GM18502 (cell line): ENCODE data around the gene ZKSCAN5.
"Not testable (repeated sequence)": the region's sequence is repeated elsewhere in the genome, so short reads cannot be mapped to it uniquely, and the experiment has no call there.

Experiments
- ATAC-seq: cut with Tn5 transposase; IDR thresholded peaks from one replicate; pipeline ENCODE4 v1.9.1; 2021; ENCODE audit warnings: mild to moderate bottlenecking; ENCODE audit not compliant: unreplicated experiment, poor library complexity

ZKSCAN5 gene

DNA sequence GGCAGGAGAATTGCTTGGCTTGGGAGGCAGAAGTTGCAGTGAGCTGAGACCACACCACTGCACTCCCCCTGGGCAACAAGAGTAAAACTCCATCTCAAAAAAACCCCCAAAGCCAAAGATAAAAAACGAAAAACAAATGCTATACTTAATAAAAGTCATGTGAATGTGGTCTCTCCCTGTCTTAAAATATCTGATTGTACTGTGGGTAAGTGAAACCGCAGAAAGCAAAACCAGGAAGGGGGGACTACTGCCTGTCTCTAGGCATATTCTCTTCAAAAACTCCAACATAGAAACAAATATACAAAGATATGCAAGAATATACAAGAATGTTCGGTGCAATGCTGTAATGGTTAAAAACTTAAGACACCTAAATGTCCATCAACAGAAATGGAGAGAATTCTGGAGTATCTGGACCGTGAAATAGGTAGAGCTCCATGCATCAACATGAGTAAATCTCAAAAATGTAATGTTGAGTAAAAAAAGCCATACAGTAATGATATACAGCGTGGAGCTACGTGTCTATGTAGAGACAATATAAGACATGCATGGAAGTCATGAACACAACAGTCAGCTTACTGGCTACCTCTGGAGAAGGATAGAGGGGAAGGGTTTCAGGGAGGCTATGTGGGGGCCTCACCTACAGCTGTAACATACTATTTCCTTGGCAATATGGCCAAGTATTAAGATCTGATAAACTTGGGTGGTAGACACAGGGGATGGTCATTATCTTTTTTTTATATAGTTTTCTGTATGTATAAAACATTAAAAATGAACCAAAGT is 6.5 kb upstream of the ZKSCAN5 start:
- no peak for ATAC-seq

DNA sequence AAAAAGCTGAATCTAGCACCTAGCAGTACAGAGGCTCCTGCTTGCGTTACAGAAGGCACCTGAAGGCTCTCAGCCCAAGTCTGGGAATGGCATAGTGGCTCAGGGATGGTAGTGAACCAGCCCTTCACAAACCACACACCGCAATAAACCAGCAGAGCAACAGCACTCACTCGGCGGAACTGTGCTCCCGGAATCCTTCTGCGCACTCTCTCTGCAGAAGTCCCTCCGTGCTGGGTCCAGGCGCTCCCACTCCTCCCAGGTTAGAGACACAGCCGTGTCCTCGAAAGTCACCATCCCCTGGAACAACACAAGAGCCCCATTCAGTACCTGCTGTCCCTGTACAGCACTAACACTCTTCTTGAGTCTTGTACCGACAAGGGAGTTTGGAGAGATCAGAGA is 5.9 kb upstream of the ZKSCAN5 start:
- no peak for ATAC-seq

DNA sequence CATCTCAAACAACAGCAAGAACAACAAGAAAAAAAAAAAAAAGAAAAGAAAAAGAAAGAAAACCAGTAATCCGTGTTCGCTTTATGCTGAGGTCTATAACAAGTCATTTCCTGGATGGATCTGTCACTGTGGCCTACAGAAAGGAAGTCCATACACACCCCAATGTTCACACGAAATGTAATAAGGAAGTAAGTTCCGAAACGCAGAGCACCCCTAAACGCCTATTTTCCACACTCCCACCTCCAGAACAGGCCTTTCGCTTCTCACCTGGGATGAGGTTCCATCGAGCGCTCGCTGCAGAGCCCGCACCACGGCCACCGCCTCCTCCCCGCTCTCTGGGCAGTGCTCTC is 5.1 kb upstream of the ZKSCAN5 start:
- peak; percentile 1 for ATAC-seq

DNA sequence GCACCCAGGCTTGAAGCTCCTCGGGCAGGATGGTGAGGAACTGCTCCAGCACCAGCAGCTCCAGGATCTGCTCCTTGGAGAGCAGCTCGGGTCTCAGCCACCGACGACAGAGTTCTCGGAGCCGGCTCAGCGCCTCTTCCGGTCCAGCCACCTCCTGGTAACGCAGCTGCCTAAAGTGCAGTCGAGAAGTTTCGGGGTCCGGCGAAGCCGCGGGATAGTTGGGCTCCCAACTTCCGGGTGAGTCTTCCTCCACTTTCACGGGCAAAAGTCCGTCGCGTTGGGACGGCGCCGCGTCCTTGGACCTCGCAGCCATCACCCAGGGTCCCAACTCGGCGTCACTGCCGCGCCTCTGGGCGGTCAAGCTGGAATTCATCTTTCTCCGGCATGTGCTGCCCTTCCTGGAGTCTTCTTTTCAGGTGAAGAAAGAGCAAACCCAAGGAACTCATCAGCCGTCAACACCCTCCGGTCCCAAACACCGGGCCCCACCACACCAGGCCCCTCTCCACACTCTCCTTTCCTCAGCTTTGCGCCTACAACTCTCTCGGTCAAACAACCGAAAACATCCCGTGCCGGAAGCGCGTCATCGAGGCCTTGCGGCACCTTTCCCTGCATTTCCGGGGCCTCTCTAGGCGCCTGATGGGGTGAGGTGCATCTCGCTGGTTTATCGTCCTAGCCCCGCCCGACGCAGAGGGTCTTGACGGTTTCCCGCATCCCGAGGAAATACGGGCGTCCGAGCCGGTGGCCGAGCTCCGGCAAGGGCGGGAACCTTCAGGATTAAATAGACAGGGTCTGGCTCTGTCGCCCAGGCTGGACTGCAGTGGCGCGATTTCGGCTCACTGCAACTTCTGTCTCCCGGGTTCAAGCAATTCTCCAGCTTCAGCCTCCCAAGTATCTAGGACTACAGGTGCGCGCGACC is 4.5 kb upstream of the ZKSCAN5 start, which contains the start of gene ZNF394:
Gene ZNF394, minus strand, starts transcription at position 561 of the 916 bp plus-strand sequence. Its CDS starts 188 bp downstream, at position 373.
- peak; percentile 50 for ATAC-seq

DNA sequence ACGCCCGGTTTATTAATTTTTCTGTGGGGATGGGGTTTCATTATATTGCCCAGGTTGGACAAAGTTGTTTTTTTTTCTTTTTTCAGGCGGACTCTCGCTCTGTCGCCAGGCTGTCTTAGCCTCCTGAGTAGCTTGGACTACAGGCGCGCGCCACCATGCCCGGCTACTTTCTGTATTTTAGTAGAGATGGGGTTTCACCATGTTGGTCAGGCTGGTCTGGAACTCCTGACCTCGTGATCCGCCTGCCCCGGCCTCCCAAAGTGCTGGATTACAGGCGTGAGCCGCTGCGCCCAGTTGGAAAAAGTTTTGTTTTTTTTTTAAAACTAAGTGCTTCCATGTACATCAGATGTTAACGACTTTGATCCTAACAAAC is 3.8 kb upstream of the ZKSCAN5 start:
- no peak for ATAC-seq

DNA sequence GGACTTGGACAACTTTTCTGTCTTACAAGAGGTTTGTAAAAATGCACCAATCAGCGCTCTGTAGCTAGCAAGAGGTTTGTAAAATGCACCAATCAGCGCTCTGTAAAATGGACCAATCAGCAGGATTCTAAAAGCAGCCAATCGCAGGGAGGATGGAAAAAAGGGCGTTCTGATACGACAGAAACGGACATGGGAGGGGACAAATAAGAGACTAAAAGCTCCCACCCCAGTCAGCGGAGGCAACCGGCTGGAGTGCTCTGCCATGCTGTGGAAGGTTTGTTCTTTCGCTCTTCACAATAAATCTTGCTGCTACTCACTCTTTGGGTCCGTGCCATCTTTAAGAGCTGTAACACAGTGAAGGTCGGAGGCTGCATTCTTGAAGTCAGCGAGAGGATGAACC is 3.2 kb upstream of the ZKSCAN5 start:
- not testable (repeated sequence) for ATAC-seq

DNA sequence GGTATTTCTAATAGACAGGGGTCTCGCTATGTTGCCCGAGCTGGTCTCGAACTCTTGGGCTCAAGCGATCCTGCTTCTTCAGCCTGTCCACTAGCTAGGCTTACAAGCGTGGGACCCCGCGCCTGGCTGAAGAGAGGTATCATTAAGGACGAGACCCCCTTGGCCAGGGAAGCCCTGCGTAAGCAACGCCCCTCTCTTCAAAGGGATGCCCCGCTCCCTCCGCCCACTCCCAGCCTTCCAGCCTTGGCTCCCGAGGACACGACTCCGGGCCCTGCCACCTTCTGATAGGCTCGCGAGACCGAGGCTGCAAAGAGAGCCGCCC is 220 bp upstream of the ZKSCAN5 start:
- ATAC-seq, result no peak

DNA sequence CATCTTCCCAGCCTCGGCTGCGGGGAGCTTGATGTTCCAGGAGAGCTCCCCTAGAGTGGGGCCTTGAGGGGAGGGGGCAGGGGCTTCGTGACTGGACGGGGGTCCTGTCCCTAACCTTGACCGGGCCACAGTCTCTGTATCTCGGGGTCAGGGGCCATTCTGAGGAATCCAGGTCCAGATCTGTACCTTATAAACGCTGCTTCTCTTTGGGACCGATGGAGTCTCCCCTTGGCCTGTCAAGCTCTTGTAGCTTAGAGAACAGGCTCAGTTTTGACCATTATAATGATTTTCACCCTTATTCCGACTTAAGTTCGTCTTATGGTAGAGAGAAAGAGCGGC is 831 bp downstream of the ZKSCAN5 start:
- ATAC-seq, result peak; percentile 7

DNA sequence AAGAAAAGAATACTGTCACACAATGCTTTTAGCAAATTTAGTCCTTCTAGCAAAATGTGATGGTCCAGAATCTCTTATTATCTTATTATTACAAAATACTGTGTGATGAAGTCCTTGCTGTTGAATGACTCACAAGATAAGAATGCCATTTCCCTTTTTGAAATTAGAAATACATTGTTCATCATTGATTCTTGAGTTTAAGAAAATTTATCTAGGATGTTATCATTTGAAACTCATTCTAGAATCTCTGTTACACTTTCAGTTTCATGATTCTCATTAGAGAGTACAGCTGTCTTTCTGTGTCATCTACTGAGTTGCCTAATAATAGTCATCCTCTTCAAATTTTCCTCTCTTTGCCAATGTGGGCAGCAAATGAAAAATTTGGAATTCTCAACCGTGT is 9.6 kb downstream of the ZKSCAN5 start:
- ATAC-seq, result no peak

DNA sequence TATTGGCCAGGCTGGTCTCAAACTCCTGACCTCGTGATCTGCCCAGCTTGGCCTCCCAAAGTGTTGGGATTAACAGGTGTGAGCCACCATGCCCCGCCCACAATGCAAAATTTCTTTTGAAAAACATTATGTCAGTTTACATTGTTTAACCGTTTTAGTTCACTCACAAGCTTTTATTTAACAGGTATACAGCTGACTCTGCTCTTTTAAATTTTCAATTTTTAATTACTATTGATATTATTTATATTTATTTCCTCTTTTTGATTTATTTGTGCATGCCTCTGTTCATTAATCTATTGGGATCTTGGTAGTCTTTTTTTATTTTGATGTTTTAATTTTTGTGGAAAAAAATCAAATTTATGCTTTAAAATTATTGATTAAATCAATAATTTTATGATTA is 16.9 kb downstream of the ZKSCAN5 start:
- ATAC-seq, result no peak

DNA sequence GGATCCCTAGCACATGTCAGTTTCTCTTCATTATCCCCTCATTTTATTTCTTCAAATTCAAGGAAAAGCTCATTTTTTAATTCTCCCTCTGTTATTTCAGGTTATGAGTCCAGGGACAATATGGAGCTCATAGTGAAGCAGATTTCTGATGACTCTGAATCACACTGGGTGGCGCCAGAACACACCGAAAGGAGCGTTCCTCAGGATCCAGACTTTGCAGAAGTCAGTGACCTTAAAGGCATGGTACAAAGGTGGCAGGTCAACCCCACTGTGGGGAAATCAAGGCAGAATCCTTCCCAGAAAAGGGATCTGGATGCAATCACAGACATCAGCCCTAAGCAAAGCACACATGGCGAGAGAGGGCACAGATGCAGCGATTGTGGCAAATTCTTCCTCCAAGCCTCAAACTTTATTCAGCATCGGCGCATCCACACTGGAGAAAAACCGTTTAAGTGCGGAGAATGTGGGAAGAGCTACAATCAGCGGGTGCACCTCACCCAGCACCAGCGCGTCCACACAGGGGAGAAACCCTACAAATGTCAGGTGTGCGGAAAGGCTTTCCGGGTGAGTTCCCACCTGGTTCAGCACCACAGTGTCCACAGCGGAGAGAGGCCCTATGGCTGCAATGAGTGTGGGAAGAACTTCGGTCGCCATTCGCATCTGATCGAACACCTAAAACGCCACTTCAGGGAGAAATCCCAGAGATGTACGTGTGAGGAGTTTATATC is 21.4 kb downstream of the ZKSCAN5 start:
- no peak for ATAC-seq

DNA sequence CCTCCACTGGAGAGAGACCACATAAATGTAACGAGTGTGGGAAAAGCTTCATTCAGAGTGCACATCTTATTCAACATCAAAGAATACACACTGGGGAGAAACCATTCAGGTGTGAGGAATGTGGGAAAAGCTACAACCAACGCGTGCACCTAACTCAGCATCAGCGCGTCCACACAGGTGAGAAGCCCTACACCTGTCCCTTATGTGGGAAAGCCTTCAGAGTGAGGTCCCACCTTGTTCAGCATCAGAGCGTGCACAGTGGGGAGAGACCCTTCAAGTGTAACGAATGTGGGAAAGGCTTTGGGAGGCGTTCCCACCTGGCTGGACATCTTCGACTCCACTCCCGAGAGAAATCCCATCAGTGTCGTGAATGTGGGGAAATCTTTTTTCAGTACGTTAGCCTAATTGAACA is 26.9 kb downstream of the ZKSCAN5 start:
- ATAC-seq, result no peak

DNA sequence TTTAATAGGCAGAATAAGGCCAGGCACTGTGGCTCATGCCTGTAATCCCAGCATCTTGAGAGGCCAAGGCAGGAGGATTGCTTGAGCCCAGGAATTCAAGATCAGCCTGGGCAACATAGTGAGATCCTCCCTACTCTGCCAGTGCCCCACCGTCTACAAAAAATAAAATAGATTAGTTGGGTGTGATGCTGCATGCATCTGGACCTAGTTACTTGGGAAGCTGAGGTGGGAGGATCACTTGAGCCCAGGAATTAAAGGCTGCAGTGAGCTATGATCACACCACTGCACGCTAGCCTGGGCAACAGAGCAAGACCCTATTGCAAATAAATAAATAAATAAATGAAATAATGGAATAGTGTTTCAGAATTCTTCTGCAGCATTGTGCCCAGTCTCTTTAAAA is 31.2 kb downstream of the ZKSCAN5 start:
- no peak for ATAC-seq

DNA sequence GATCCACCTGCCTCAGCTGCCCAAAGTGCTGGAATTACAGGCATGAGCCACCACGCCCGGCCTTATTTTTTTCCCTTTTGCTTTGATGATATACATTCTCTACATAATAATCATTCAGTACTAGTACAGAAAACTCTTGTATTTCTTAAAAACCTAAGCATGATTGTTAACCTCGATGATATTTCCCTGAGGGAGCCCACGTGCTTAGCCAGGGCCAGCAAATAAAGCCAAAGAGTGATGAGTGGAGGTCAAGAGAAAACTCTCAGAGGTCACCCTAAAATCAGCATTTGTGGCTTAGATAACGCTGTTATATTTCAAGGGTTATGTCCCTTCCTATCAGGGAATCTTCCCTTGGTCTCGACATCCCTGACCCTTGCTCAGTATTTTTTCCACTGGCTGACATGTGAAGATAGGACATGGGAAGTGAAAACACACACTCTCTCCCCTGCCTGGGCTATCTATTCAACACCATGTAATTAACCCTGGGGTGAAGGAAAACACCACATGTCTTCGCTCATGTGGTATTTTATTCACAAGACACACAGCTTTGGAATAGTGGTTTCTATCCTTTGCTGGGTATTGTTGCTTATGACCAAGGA is 34.9 kb downstream of the ZKSCAN5 start:
- no peak for ATAC-seq

DNA sequence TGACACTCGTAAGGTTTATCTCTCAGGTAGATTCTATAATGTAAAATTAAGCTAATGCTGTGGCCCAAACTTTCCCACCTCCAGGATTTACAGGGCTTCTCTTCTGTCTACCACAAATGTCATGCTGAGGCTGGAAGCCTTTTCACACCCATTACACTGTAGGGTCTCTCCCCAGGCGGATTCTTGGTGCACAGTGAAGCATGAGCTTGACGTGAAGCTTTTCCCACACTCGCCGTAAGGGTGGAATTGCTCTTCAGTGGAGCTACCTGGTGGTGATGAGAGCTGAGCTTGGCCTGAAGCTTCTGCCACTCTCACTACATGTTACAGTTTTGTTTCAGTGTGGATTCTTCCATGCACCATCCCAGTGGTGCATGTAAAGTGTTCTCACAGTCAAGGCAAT is 36.1 kb downstream of the ZKSCAN5 start:
- ATAC-seq, result no peak

DNA sequence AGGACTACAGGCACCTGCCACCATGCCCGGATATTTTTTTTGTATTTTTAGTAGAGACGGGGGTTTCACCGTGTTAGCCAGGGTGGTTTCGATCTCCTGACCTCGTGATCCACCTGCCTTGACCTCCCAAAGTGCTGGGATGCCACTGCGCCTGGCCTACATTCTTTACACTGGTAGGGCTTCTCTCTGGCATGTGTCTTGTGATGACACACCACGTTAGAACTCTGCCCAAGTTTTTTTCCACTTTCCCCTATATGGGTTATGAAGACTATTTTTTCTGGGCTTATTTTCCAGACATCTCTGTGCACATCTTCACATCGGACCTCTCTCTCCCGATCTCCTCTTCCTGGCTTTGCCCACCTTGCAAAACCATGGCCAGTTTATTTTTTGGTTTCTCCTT is 36.8 kb downstream of the ZKSCAN5 start:
- ATAC-seq, result no peak

DNA sequence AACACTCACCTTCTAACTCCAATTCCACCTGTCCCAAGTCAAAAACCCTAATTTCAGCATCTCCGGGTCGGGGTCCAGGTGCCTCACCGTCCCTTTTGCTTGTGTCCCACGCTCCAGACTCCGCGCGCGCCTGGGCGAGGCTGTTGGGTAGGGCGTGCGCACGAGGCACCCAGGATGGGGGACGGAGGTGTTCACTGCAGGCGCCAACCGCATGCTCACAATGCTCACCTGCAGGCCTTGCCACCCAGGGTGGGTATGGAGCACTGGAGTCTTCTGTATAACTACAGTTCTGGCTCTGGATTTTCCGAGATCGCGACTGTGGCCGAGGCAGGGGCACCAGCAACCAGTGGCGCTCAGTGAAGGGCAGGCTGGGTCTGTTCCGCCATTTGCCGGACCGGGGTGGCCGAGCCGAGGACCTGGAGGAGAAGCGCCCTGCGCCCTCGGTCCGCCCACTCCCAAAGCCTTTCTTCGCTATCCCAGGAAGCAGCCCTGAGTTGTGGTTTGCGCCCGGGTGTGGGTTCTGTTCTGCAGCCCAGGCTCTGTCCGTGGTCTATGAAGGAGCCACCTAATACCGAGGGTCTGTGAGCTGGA is 38.7 kb downstream of the ZKSCAN5 start:
- ATAC-seq, result no peak

DNA sequence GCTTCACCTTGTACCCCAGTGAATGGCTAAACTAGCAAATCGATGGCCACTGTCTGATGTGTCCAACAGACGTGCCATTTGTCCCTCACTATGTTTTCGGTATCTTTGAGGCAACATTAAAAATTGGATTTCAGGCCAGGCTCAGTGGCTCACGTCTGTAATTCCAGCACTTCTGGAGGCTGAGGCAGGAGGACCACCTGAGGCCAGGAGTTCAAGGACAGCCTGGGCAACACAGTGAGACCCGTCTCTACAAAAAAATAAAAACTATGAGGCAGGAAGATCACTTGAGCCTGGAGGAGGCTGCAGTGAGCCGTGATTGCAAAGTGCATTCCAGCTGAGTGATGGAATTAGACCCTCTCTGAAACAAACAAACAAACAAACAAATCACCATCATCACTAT is 39.5 kb downstream of the ZKSCAN5 start:
- ATAC-seq, result no peak

DNA sequence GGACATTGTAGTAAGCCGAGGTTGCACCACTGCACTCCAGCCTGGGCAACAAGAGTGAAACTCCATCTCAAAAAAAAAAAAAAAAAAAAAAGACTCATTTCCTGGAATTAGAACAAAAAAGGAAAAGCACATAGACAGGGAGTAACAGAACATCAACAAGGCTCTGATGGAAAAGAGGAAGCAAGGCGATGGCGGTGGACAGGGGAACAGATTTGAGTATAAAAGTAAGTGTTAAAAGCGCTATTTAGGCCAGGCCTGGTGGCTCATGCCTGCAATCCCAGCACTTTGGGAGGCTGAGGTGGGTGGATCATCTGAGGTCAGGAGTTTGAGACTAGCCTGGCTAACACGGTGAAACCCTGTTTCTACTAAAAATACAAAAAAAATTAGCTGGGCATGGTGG is 40.8 kb downstream of the ZKSCAN5 start:
- ATAC-seq, result not testable (repeated sequence)

DNA sequence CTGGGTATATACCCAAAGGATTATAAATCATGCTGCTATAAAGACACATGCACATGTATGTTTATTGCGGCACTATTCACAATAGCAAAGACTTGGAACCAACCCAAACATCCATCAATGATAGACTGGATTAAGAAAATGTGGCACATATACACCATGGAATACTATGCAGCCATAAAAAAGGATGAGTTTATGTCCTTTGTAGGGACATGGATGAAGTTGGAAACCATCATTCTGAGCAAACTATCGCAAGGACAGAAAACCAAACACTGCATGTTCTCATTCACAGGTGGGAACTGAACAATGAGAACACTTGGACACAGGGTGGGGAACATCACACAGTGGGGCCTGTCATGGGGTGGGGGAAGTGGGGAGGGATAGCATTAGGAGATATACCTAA is 45.1 kb downstream of the ZKSCAN5 start:
- not testable (repeated sequence) for ATAC-seq
